Testis (tissue), 2 donors: ENCODE measurements around the gene ZNF443.
"Not testable (repeated sequence)": the region's sequence is repeated elsewhere in the genome, so short reads cannot be mapped to it uniquely, and the experiment has no call there.

Source experiments
- CTCF ChIP-seq, 3 experiments: fragments of 450-650 bp in 2 of 3; fragments of 200-600 bp in 1 of 3; sonication (generic) in 1 of 3; IDR thresholded peaks; one replicate each; pipeline ENCODE4 v1.5.1; 2016 to 2019; ENCODE audit warnings: antibody characterized with exemption in 3 of 3, mild to moderate bottlenecking in 2 of 3, moderate library complexity in 1 of 3
- POLR2A ChIP-seq: fragments of 450-650 bp; IDR thresholded peaks from one replicate; pipeline ENCODE4 v1.6.1; 2017; ENCODE audit warnings: antibody characterized with exemption, mild to moderate bottlenecking, moderate library complexity

- not testable (repeated sequence) for TF ChIP-seq POLR2A; CTCF (IDR thresholded peaks at IDR 0.05)
Measured at GRCh38 chr19:12417273-12417672, 23.5 kb downstream of the ZNF443 start.
